ENCODE data around the gene COLEC11.
"Not testable (repeated sequence)": the region's sequence is repeated elsewhere in the genome, so short reads cannot be mapped to it uniquely, and the experiment has no call there.

The COLEC11 gene

DNA sequence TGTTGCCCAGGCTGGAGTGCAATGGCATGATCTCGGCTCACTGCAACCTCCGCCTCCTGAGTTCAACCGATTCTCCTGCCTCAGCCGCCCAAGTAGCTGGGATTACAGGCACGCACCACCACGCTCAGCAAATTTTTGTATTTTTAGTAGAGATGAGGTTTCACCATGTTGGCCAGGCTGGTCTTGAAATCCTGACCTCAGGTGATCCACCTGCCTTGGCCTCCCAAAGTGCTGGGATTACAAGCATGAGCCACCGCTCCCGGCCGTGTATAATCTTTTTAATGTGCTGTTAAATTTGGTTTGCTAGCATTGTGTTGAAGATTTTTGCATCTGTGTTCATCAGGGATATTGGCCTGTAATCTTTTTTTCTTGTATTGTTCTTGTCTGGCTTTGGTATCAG lies 24.7 kb downstream of the COLEC11 start:
- not testable (repeated sequence) for H3K36me3 ChIP-seq (ENCODE audit: insufficient read depth, low read length); H3K4me3 ChIP-seq (ENCODE audit: low read length); H3K4me2 ChIP-seq (ENCODE audit: low read length); H3K4me1 ChIP-seq (ENCODE audit: control insufficient read depth, insufficient read depth, low read length); H3K9ac ChIP-seq (ENCODE audit: low read depth, low read length); H3K27me3 ChIP-seq (ENCODE audit: control insufficient read depth, insufficient read depth, low read length); H3K9me3 ChIP-seq (replicated peaks; ENCODE audit: low read length)

DNA sequence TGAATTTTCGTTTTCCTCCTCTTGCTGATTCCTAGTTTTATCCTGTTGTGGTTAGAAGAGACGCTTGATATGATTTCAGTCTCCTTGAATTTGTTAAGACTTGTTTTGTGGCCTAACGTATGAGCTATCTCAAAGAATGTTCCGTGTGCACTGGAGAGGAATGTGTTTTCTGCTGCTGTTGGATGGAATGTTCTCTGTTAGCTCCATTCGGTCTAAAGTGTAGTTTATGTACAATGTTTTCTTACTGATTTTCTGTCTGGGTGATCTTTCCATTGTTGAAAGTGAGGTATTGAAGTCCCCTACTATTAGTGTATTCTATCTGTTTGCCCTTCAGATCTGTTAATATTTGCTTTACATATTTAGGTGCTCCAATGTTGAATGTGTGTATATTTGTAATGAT lies 25.9 kb downstream of the COLEC11 start:
- Histone ChIP-seq H3K9ac (ENCODE audit: low read depth, low read length) (no peak overlapping the region), H3K4me3 (ENCODE audit: low read length) (no peak overlapping the region), H3K36me3 (ENCODE audit: insufficient read depth, low read length) (no peaks in the 10 kb centered on the region), H3K4me1 (ENCODE audit: control insufficient read depth, insufficient read depth, low read length) (no peaks in the 10 kb centered on the region), H3K9me3 (replicated peaks; ENCODE audit: low read length) (no peaks in the 10 kb centered on the region), H3K27me3 (ENCODE audit: control insufficient read depth, insufficient read depth, low read length) (peaks cover 7% of the 10 kb centered on the region), H3K4me2 (ENCODE audit: low read length) (no peak overlapping the region)

DNA sequence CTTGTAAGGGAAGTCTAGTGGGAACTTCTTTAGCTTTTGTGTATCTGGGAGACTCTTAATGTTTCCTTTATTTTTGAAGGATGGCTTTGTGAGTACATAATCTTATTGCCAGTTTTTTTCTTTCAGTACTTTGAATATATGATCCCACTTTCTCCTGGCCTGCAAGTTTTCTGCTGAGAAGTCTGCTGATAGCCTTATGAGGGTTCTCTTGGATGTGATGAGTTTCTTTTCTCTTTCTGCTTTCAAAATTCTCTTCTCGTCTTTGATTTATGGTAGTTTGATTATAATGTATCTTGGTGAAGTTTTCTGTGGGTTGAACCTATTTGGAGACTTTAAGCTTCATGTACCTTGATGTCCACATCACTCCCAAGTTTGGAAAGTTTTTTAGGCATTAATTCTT lies 28.1 kb downstream of the COLEC11 start:
- H3K9ac ChIP-seq (ENCODE audit: low read depth, low read length): no peak overlapping the region
- no peaks in the 10 kb centered on the region for H3K4me1 ChIP-seq (ENCODE audit: control insufficient read depth, insufficient read depth, low read length)
- H3K4me2 ChIP-seq (ENCODE audit: low read length): no peak overlapping the region
- H3K4me3 ChIP-seq (ENCODE audit: low read length): no peak overlapping the region
- H3K36me3 ChIP-seq (ENCODE audit: insufficient read depth, low read length): no peaks in the 10 kb centered on the region
- no peaks in the 10 kb centered on the region for H3K9me3 ChIP-seq (replicated peaks; ENCODE audit: low read length)
- peaks cover 7% of the 10 kb centered on the region for H3K27me3 ChIP-seq (ENCODE audit: control insufficient read depth, insufficient read depth, low read length)

DNA sequence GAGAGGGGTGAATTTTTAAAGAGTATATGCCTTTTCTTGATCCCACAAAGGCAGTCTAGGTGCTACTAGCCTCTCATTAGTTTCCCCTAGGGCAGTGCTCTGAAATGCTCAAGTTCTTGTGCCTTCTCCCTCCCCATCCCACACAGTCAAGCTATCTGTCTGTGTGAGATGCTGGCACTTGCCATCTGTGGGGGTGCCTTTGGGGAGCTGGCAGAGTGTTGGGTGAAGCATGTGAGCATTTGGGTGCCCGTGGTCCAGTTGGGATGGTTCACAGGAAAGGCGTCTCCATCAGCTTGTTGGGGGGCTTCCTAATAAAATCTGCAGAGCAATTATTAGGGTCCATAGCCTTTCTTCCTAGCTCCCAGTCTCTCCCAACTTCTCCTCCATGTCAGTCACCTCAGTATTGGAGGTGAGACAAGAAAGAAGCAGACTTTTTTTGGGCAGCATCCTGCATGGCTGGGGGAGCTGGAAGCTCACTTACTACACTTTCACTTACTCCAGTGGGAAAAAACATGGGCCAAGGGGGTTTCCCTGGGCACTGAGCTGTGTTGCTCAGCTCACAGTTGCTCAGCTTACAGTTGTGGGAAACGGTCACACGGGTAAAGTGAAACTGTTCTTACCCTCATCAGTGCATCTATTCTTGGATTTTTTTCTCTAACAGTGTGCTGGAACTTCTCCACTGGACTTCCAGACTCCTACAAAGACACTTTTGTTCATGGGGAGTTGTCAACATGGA lies 29.3 kb downstream of the COLEC11 start:
- H3K9me3 ChIP-seq (replicated peaks; ENCODE audit: low read length): no peaks in the 10 kb centered on the region
- H3K4me2 ChIP-seq (ENCODE audit: low read length): no peak overlapping the region
- peaks cover 15% of the 10 kb centered on the region for H3K27me3 ChIP-seq (ENCODE audit: control insufficient read depth, insufficient read depth, low read length)
- H3K9ac ChIP-seq (ENCODE audit: low read depth, low read length): no peak overlapping the region
- no peaks in the 10 kb centered on the region for H3K36me3 ChIP-seq (ENCODE audit: insufficient read depth, low read length)
- no peaks in the 10 kb centered on the region for H3K4me1 ChIP-seq (ENCODE audit: control insufficient read depth, insufficient read depth, low read length)
- no peak overlapping the region for H3K4me3 ChIP-seq (ENCODE audit: low read length)

DNA sequence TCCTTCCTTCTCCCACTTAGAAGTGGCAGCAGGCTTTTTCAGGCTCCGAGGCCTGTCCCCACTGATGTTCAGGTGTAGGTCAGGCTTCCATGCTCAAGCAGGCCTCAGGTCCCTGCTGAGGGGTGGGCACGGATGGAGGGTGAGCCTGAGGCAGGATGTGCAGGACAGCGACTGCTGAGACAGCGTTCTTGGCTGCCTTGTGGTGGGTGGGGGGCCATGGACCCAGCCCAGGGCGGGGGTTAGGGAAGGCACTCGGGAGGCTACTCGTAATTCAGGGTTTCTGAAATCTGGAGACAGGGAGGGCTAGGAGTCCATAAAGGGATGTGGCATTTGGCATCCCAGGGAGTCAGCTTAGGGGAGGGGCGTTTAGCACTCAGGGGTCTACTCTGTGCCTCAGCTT lies 30.3 kb downstream of the COLEC11 start:
- H3K27me3 ChIP-seq (ENCODE audit: control insufficient read depth, insufficient read depth, low read length): peaks cover 16% of the 10 kb centered on the region

DNA sequence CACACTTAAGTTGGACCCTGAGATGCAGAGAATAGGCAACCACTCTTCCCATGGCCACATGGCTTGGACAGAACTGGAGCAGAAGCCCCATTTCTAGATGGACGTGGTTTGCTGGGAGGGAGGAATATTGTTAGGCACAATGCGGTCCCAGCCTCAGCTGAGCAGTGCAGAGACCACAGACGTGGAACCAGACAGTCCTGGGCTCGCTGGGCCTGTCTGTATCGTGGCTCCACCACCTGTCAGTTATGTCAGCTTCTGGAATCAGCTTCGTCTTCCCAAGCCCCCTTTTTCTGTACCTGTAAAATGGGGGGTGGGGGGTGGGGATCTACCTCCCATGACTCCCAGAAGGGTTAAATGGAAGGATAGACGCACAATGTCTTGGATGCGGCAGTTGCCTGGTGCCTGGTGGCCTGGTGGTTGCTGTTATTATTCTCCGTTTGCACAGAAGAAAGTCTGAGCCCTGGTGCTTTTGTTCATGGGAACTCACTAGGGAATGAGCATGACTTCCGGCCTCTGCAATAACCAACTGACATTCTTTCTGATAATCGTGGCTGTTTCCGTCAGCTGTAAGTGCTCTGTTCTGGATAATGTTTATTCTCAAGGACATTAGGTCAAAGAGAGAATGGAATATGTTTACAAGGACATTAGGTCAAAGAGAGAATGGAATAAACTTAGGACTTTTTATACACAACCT lies 31.4 kb downstream of the COLEC11 start:
- Histone ChIP-seq H3K9ac (ENCODE audit: low read depth, low read length) (no peak overlapping the region), H3K9me3 (replicated peaks; ENCODE audit: low read length) (no peaks in the 10 kb centered on the region), H3K4me2 (ENCODE audit: low read length) (no peak overlapping the region), H3K36me3 (ENCODE audit: insufficient read depth, low read length) (no peaks in the 10 kb centered on the region), H3K4me3 (ENCODE audit: low read length) (no peak overlapping the region), H3K27me3 (ENCODE audit: control insufficient read depth, insufficient read depth, low read length) (peaks cover 8% of the 10 kb centered on the region), H3K4me1 (ENCODE audit: control insufficient read depth, insufficient read depth, low read length) (no peaks in the 10 kb centered on the region)

More for the DNA sequence above, 30.3 kb downstream of the COLEC11 start:
- Histone ChIP-seq H3K9ac (ENCODE audit: low read depth, low read length) (no peak overlapping the region), H3K4me1 (ENCODE audit: control insufficient read depth, insufficient read depth, low read length) (no peaks in the 10 kb centered on the region), H3K36me3 (ENCODE audit: insufficient read depth, low read length) (no peaks in the 10 kb centered on the region), H3K4me2 (ENCODE audit: low read length) (no peak overlapping the region), H3K4me3 (ENCODE audit: low read length) (no peak overlapping the region), H3K9me3 (replicated peaks; ENCODE audit: low read length) (no peaks in the 10 kb centered on the region)

DNA sequence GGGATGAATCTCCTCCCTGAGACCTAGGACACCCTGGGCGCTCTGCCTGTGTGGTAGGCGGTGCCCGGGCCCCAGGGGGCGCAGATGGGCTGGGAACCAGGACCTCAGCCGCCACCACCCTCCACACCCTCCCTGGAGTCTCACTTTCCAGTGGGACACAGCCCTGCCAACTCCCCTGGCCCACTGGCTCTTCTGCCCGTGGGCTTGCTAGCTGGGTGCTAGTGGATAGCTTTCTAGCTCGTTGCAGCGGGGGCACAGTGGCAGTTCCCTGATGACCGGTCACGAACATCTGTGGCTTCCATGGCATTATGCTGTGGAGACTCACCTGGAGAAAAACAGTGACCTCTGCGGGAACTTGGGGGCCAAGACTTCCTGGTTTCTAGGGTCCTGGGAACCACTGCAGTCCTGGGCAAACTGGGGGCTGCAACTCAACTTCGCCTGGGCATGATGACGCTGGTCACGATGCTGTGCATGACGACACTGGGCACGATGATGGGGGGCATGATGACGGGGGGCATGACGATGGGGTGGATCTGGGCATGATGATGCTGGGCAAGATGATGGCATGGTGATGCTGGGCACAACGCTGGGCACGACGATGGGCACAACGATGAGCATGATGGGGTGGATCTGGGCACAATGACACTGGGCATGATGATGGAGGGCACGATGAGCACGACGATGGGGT lies 32.0 kb downstream of the COLEC11 start:
- Histone ChIP-seq H3K27me3 (ENCODE audit: control insufficient read depth, insufficient read depth, low read length) (peaks cover 8% of the 10 kb centered on the region), H3K4me3 (ENCODE audit: low read length) (no peak overlapping the region), H3K9me3 (replicated peaks; ENCODE audit: low read length) (no peaks in the 10 kb centered on the region), H3K36me3 (ENCODE audit: insufficient read depth, low read length) (no peaks in the 10 kb centered on the region), H3K4me1 (ENCODE audit: control insufficient read depth, insufficient read depth, low read length) (no peaks in the 10 kb centered on the region), H3K9ac (ENCODE audit: low read depth, low read length) (no peak overlapping the region), H3K4me2 (ENCODE audit: low read length) (no peak overlapping the region)

DNA sequence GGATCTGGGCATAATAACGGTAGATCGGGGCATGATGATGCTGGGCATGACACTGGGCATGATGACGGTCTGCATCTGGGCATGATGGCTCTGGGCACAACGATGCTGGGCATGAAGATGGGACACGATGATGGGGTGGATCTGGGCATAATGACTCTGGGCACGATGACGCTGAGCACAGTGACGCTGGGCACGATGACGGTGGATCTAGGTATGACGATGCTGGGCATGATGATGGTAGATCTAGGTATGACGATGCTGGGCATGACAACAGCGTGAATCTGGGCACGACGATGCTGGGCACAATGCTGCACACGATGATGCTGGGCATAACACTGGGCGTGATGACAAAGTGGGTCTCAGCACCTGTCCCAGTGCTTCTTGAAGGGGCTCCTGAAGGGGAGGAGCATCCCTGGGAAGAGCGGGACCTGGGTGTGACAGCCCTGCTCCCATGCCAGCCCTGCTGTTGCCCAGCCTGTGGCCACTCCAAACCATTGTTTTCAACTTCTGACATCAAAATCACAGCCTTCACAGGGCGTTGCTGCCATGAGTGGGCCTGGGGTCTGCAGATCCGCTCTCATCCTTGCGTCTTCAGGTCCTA lies 32.7 kb downstream of the COLEC11 start:
- Histone ChIP-seq H3K4me2 (ENCODE audit: low read length) (no peak overlapping the region), H3K9ac (ENCODE audit: low read depth, low read length) (no peak overlapping the region), H3K9me3 (replicated peaks; ENCODE audit: low read length) (no peaks in the 10 kb centered on the region), H3K4me3 (ENCODE audit: low read length) (no peak overlapping the region), H3K27me3 (ENCODE audit: control insufficient read depth, insufficient read depth, low read length) (peaks cover 8% of the 10 kb centered on the region), H3K4me1 (ENCODE audit: control insufficient read depth, insufficient read depth, low read length) (no peaks in the 10 kb centered on the region), H3K36me3 (ENCODE audit: insufficient read depth, low read length) (no peaks in the 10 kb centered on the region)

DNA sequence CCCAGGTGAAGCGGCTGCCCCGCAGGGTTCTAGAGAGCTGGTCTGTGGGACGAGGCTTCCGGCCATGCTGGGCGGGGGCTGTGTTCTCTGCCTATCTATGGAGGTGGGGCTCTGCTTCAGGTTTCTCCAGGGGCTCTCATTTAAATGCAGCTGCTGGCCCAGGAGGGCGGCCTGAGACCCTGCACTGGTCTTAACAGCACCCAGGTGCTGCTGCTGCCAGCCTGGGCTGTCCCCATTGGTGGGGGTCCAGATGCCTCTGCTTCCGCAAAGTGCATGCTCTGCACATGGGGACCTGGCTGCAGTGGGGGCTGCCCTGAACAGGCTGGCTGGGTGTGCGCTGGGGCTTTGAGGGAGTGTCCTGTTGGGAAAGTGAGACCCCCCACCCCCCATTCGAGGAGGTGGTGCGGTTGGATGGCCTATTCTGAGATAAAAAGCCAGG lies 33.3 kb downstream of the COLEC11 start:
- Histone ChIP-seq H3K4me2 (ENCODE audit: low read length) (no peak overlapping the region), H3K9ac (ENCODE audit: low read depth, low read length) (no peak overlapping the region), H3K4me3 (ENCODE audit: low read length) (no peak overlapping the region), H3K36me3 (ENCODE audit: insufficient read depth, low read length) (no peaks in the 10 kb centered on the region), H3K9me3 (replicated peaks; ENCODE audit: low read length) (no peaks in the 10 kb centered on the region), H3K4me1 (ENCODE audit: control insufficient read depth, insufficient read depth, low read length) (no peaks in the 10 kb centered on the region), H3K27me3 (ENCODE audit: control insufficient read depth, insufficient read depth, low read length) (peaks cover 8% of the 10 kb centered on the region)

DNA sequence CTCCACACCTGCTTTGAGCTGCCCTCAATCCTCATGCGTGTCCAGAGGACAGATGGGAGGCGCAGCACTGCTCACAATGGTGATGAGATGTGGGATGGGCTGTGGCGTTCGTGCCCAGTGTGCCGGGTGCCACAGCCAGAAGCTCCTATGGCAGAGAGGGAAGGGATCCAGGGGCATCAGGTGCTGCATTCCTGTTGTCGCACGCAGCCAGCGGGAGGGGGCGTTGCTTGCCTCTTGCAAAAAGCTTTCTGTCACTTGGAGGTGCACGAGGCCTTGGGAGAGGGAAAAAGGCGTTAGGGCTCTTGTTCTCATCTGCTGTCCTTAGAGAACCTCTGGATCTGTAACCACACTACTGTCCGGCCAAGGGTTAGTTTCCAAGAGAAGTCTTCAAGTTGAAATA lies 33.9 kb downstream of the COLEC11 start:
- Histone ChIP-seq H3K9me3 (replicated peaks; ENCODE audit: low read length) (no peaks in the 10 kb centered on the region), H3K4me1 (ENCODE audit: control insufficient read depth, insufficient read depth, low read length) (no peaks in the 10 kb centered on the region), H3K27me3 (ENCODE audit: control insufficient read depth, insufficient read depth, low read length) (peaks cover 9% of the 10 kb centered on the region), H3K9ac (ENCODE audit: low read depth, low read length) (no peak overlapping the region), H3K36me3 (ENCODE audit: insufficient read depth, low read length) (no peaks in the 10 kb centered on the region), H3K4me2 (ENCODE audit: low read length) (no peak overlapping the region), H3K4me3 (ENCODE audit: low read length) (no peak overlapping the region)

DNA sequence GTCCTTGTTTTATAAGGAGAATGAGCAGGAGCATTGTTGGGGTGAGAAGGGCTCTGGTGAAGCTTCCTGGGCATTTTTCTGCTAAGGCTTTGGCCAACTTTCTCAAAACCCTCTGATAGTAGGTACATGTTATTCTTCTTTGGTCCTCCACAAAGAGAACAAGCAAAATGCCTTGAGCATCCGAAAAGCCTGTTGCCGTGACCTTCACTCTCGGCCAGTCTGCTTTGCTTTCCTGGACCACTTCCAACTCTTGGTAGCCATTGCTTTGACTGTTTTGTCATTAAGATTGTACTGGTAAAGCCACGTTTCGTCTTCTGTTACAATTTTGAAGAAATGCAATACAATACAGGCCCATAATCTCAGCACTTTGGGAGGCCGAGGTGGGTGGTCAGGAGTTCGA lies 35.7 kb downstream of the COLEC11 start:
- Histone ChIP-seq H3K9me3 (replicated peaks; ENCODE audit: low read length) (no peaks in the 10 kb centered on the region), H3K9ac (ENCODE audit: low read depth, low read length) (no peak overlapping the region), H3K27me3 (ENCODE audit: control insufficient read depth, insufficient read depth, low read length) (peaks cover 13% of the 10 kb centered on the region), H3K4me2 (ENCODE audit: low read length) (no peak overlapping the region), H3K36me3 (ENCODE audit: insufficient read depth, low read length) (no peaks in the 10 kb centered on the region), H3K4me1 (ENCODE audit: control insufficient read depth, insufficient read depth, low read length) (no peaks in the 10 kb centered on the region), H3K4me3 (ENCODE audit: low read length) (no peak overlapping the region)
